Muscle layer of duodenum (tissue), 2 donors: ENCODE results near the gene GFAP.

Experiments used
- H3K27ac ChIP-seq: one replicate; pipeline ENCODE4 v1.7.0; 2013; ENCODE audit warnings: mild to moderate bottlenecking, low read length
- H3K27me3 ChIP-seq: one replicate; pipeline ENCODE4 v1.7.0; 2013; ENCODE audit warnings: low read depth, mild to moderate bottlenecking, control low read depth, low read length
- H3K36me3 ChIP-seq, 2 donors: one replicate each; pipeline ENCODE4 v1.7.0; 2013; ENCODE audit warnings: low read length in 2 of 2, control low read depth in 1 of 2, mild to moderate bottlenecking in 1 of 2; ENCODE audit not compliant: insufficient read depth in 2 of 2, control insufficient read depth in 1 of 2
- H3K4me1 ChIP-seq, 2 donors: one replicate each; pipeline ENCODE4 v1.7.0; 2013; ENCODE audit warnings: low read length in 2 of 2, mild to moderate bottlenecking in 2 of 2, control low read depth in 1 of 2, moderate library complexity in 1 of 2; ENCODE audit not compliant: insufficient read depth in 2 of 2, control insufficient read depth in 1 of 2
- H3K4me3 ChIP-seq, 2 donors: one replicate each; pipeline ENCODE4 v1.7.0; 2013; ENCODE audit warnings: low read length in 2 of 2, low read depth in 1 of 2, mild to moderate bottlenecking in 1 of 2
- H3K9me3 ChIP-seq, 2 donors: one replicate each; pipeline ENCODE4 v1.7.0; 2013; ENCODE audit warnings: low read length in 2 of 2, control low read depth in 1 of 2, mild to moderate bottlenecking in 1 of 2; ENCODE audit not compliant: control insufficient read depth in 1 of 2
- donor health status: healthy.

Gene GFAP

DNA sequence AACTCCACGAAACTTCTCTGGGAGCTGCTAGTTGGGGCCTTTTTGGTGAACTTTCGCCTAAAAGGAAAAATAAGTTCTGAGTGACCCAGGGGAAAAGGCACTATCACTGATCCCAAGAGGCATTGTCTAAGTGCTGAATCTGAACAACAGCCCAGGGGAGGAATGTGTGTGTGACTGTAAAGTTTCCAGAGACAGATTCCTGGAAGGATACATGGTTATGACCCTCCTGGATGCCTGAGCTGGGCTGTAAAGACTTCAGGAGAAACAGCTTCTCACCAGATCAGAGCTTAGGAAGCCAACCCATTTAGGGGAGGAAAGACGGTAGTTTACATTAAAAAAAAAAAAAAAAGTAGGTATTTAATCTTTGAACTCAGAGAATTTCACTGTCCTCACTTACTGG, 47.5 kb downstream of the GFAP start:
- H3K36me3 ChIP-seq, result peaks cover 46 to 57% of the 10 kb centered on the region in 2 donors
- no peak overlapping the region for H3K4me3 ChIP-seq
- no peaks in the 10 kb centered on the region for H3K9me3 ChIP-seq
- peaks cover 0 to 4% of the 10 kb centered on the region in 2 donors for H3K4me1 ChIP-seq
- no peaks in the 10 kb centered on the region for H3K27me3 ChIP-seq
- H3K27ac ChIP-seq, result peak overlapping the region; percentile 65

DNA sequence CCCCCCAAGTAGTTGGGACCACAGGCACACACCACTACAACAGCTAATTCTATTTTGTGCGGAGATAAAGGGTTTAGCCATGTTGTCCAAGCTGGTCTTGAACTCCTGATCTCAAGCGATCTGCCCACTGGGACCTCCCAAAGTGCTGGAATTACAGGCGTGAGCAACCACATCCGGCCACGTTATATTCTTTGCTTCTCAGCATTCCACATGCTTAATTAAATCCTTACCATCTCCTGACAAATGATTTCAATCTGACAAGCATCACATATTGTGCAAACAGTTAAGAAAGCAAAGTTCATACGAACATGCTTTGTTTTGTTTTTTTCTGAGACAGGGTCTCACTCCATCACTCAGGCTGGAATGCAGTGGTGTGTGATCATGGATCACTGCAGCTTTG, 49.4 kb downstream of the GFAP start:
- peaks cover 52 to 59% of the 10 kb centered on the region in 2 donors for H3K36me3 ChIP-seq
- no peaks in the 10 kb centered on the region for H3K9me3 ChIP-seq
- H3K4me3 ChIP-seq, result no peak overlapping the region
- H3K27me3 ChIP-seq, result no peaks in the 10 kb centered on the region
- peaks cover 0 to 4% of the 10 kb centered on the region in 2 donors for H3K4me1 ChIP-seq
- no peak overlapping the region for H3K27ac ChIP-seq

DNA sequence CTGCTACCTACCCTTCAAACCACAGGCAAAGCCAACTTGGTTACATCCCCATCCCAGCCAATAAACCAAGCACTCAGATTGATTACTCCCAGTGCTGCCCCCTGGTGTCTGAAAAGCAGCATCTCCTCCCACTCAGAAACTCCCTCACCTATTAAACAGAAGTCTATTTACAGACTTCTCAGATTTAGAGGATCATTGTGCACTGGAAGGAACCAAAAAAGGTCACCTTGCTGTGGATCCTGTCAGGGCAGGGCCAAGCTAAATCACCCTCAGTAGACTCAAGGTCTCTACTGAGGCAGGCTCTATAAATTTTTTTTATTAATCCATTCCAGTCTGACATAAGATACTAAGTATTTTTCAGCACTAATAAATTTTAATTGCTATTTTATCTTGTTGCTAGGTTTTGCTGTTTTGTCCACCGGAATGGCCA, 50.1 kb downstream of the GFAP start:
- H3K27ac ChIP-seq, result no peak overlapping the region
- H3K27me3 ChIP-seq, result no peaks in the 10 kb centered on the region
- H3K4me3 ChIP-seq, result no peak overlapping the region
- peaks cover 0 to 4% of the 10 kb centered on the region in 2 donors for H3K4me1 ChIP-seq
- H3K36me3 ChIP-seq, result peaks cover 50 to 60% of the 10 kb centered on the region in 2 donors
- no peaks in the 10 kb centered on the region for H3K9me3 ChIP-seq

DNA sequence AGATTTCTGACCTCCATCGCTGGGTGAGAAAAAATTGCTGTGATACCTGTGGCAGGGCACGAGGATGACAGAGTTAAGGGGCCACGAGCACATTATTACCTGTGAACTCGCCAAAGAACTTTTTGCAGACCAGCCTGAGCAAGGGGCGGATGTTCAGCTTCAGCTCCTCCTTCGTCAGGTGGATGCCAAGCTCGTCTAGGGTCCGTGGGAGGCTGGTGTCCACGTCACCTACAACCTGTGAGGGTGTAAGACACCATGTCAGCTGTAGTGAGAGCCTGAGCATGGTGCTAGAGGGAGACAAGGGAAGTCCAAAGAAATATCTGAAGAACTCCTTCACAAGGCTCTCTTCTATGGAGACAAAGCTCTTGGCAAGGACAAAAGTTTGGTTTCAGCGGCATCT, 50.5 kb downstream of the GFAP start:
- Histone ChIP-seq H3K27me3 (no peaks in the 10 kb centered on the region), H3K4me3 (no peak overlapping the region), H3K9me3 (no peaks in the 10 kb centered on the region), H3K36me3 (peaks cover 52 to 60% of the 10 kb centered on the region in 2 donors), H3K4me1 (peaks cover 0 to 4% of the 10 kb centered on the region in 2 donors), H3K27ac (no peak overlapping the region)

DNA sequence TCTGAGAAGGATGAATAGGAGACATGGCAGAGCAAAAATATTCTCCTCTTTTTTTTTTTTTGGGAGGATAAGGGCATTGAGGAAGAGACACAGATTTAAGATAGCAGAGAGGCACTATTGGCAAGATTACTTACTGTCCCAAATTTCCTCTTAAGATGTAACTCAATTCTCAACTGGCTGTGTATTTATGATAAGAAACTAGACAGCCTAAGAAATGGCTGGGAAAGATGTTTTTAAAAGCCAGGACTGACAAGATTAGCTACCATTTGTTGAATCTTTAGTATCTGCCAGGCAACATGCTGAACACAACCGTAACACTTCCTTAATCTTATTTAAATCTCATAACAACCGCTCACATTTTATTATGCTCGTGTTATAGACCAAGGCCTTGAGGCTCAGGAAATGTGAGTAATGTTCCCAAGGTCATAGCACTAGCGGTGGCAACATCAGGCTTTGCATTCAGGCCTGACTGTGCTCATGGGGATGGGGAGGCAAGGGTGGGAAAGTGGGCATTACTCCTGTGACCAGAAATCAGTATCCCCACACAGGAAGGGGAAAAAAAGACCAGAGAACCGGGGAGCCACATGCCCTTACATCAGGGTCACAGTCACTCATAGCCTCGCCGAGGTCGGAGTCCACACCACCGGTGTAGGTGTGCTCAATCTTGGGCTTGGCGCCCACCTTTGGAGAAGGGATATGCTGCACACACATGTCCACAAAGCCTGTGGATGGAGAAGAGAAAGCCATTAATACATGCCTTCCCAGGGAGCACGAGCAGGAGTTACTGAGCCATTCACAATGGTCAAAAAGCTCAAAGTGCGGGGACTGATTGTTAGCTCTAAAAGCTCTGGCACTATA, 52.0 kb downstream of the GFAP start:
- Histone ChIP-seq H3K4me1 (peaks cover 0 to 4% of the 10 kb centered on the region in 2 donors), H3K27ac (no peak overlapping the region), H3K36me3 (peaks cover 56 to 68% of the 10 kb centered on the region in 2 donors)

DNA sequence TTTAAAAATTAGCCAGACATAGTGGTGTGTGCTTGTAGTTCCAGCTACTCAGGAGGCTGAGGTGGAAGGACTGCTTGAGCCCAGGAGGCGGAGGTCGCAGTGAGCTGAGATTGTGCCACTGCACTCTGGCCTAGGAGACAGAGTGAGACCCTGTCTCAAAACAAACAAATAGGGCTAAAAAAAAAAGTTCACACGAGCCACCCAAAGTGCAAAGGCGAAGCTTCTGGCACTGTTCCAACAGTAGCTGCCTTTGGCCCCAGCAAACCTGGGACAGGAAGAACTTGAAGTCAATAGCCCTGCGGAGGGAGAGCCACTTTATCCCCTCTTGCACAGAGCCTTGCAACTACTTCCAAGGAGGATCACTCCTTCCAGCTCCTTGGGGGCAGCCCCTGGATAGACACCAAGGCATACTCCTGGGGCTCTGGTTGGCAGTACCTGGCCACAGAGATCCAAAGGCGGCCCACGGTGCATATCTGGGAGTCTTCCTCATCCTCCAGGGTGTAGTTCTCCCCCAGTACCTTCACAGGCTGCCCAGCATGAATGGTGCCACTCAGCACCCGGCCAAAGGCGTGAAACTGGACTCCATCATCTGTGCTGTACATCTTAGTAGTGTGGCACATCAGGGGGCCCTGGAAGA, 52.9 kb downstream of the GFAP start:
- Histone ChIP-seq H3K4me1 (peaks cover 0 to 4% of the 10 kb centered on the region in 2 donors), H3K4me3 (no peak overlapping the region), H3K36me3 (peaks cover 52 to 67% of the 10 kb centered on the region in 2 donors), H3K9me3 (no peaks in the 10 kb centered on the region), H3K27me3 (no peaks in the 10 kb centered on the region), H3K27ac (no peak overlapping the region)

More for the DNA sequence above, 52.0 kb downstream of the GFAP start:
- H3K9me3 ChIP-seq, result no peaks in the 10 kb centered on the region
- no peaks in the 10 kb centered on the region for H3K27me3 ChIP-seq
- H3K4me3 ChIP-seq, result no peak overlapping the region

DNA sequence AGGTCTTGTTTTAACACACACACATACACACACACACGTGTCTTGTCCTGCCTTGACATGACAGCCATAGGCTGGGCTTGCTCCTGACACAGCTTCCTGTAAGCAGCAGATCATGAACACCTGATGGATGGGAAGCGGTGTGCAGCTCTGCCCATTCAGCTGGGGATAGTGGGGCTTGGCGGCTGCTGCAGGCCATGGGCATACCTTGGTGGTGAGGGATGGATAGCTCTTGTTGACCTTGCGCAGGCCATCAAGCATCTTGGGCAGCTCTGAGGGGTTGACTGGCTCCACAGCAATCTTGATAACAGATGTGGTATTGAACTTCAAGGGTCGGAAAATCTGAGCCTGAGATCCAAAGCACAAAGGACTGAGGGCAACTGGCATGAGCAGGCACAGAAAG, 55.6 kb downstream of the GFAP start:
- Histone ChIP-seq H3K9me3 (no peaks in the 10 kb centered on the region), H3K27ac (no peak overlapping the region), H3K4me1 (no peaks in the 10 kb centered on the region), H3K4me3 (no peak overlapping the region), H3K36me3 (peaks cover 64 to 91% of the 10 kb centered on the region in 2 donors), H3K27me3 (no peaks in the 10 kb centered on the region)

DNA sequence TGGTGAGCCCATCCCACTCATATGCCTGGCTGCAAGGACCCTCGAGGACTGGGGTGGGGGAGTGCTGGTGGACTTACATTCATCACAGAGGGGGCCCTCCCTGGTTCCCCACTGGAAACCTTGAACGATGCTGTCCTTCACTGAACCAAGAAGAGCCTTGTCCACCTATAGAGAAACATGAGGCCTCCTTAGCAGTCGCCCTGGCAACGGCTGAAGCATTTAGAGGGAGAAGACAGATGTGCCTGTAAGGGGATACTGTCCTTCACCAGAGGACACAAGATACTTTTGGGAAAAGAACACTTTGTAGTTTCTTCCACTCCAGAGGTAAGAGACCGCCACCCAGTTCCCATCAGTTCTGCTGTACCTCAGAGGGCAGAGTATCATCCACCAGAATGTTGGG, 61.1 kb downstream of the GFAP start:
- H3K9me3 ChIP-seq, result no peaks in the 10 kb centered on the region
- no peak overlapping the region for H3K27ac ChIP-seq
- H3K4me1 ChIP-seq, result no peaks in the 10 kb centered on the region
- peaks cover 52 to 91% of the 10 kb centered on the region in 2 donors for H3K36me3 ChIP-seq
- no peak overlapping the region for H3K4me3 ChIP-seq
- H3K27me3 ChIP-seq, result no peaks in the 10 kb centered on the region
